Measurements from ENCODE around the gene HIBCH. TPM values are rescaled to one million over a fixed set of nuclear protein-coding genes. Genes with fewer than 3 reads are reported as not detected.

Gene HIBCH
- total and polyA plus RNA-seq, 2 donors from 2014 or later = 35.7 to 115 TPM

- Histone ChIP-seq H3K36me3 (ENCODE audit: control insufficient read depth in 2 of 3, insufficient read depth in 3 of 3, low read length in 3 of 3) (no peaks in the 10 kb centered on the region), H3K4me3 (ENCODE audit: low read length in 3 of 3) (no peak overlapping the region), H3K9me3 (ENCODE audit: control insufficient read depth in 2 of 3, insufficient read depth in 1 of 3, low read length in 3 of 3) (no peaks in the 10 kb centered on the region), H3K27ac (ENCODE audit: low read depth in 2 of 2, low read length in 2 of 2) (no peak overlapping the region), H3K4me1 (ENCODE audit: control insufficient read depth in 2 of 3, insufficient read depth in 2 of 3, low read depth in 1 of 3, low read length in 3 of 3) (no peaks in the 10 kb centered on the region), H3K9ac (ENCODE audit: low read length in 3 of 3) (no peak overlapping the region), H3K27me3 (ENCODE audit: control insufficient read depth, insufficient read depth, low read length) (no peaks in the 10 kb centered on the region)
- intact Hi-C loops (cut with DNase I) = no loop called here
- peak; percentile 23 for TF ChIP-seq CTCF (IDR thresholded peaks at IDR 0.05; ENCODE audit: borderline replicate concordance, extremely low read depth, insufficient read depth)
- FAIRE-seq (no peak), DNase-seq (no peak)
These were observed 9.0 kb upstream of the HIBCH start for GRCh38 chr2:190328573-190329147.

GRCh38 chr2:190327867-190328572, 8.4 kb upstream of the HIBCH start:
- no peaks in the 10 kb centered on the region for H3K36me3 ChIP-seq (ENCODE audit: control insufficient read depth in 2 of 3, insufficient read depth in 3 of 3, low read length in 3 of 3)
- DNase-seq (no peak), FAIRE-seq (no peak)
- no peak overlapping the region for H3K27ac ChIP-seq (ENCODE audit: low read depth in 2 of 2, low read length in 2 of 2)
- intact Hi-C loops (cut with DNase I) = no loop called here
- H3K9me3 ChIP-seq (ENCODE audit: control insufficient read depth in 2 of 3, insufficient read depth in 1 of 3, low read length in 3 of 3) = no peaks in the 10 kb centered on the region
- no peaks in the 10 kb centered on the region for H3K27me3 ChIP-seq (ENCODE audit: control insufficient read depth, insufficient read depth, low read length)
- no peaks in the 10 kb centered on the region for H3K4me1 ChIP-seq (ENCODE audit: control insufficient read depth in 2 of 3, insufficient read depth in 2 of 3, low read depth in 1 of 3, low read length in 3 of 3)
- no peak for TF ChIP-seq CTCF (IDR thresholded peaks at IDR 0.05; ENCODE audit: borderline replicate concordance, extremely low read depth, insufficient read depth)
- no peak overlapping the region for H3K9ac ChIP-seq (ENCODE audit: low read length in 3 of 3)
- H3K4me3 ChIP-seq (ENCODE audit: low read length in 3 of 3) = no peak overlapping the region

GRCh38 chr2:190325588-190325987, 6.0 kb upstream of the HIBCH start:
- Histone ChIP-seq H3K4me3 (ENCODE audit: low read length in 3 of 3) (no peak overlapping the region), H3K27ac (ENCODE audit: low read depth in 2 of 2, low read length in 2 of 2) (no peak overlapping the region), H3K9me3 (ENCODE audit: control insufficient read depth in 2 of 3, insufficient read depth in 1 of 3, low read length in 3 of 3) (no peaks in the 10 kb centered on the region), H3K27me3 (ENCODE audit: control insufficient read depth, insufficient read depth, low read length) (no peaks in the 10 kb centered on the region), H3K36me3 (ENCODE audit: control insufficient read depth in 2 of 3, insufficient read depth in 3 of 3, low read length in 3 of 3) (no peaks in the 10 kb centered on the region), H3K4me1 (ENCODE audit: control insufficient read depth in 2 of 3, insufficient read depth in 2 of 3, low read depth in 1 of 3, low read length in 3 of 3) (no peaks in the 10 kb centered on the region), H3K9ac (ENCODE audit: low read length in 3 of 3) (no peak overlapping the region)
- DNase-seq = no peak
- intact Hi-C loops (cut with DNase I) = no loop called here
- FAIRE-seq = no peak
- no peak for TF ChIP-seq CTCF (IDR thresholded peaks at IDR 0.05; ENCODE audit: borderline replicate concordance, extremely low read depth, insufficient read depth)

Measured in kidney (tissue), 14 donors.